WTC11 (cell line): ENCODE data around the gene FSTL4. TPM values are rescaled to one million over a fixed set of nuclear protein-coding genes. Genes with fewer than 3 reads are reported as not detected.

ENCODE experiments used
- ATAC-seq: fragments of 200-7000 bp; cut with Tn5 transposase; 2 replicates; pipeline ENCODE4 v1.10.0; 2021; ENCODE audit warnings: mild to moderate bottlenecking, moderate library complexity
- CTCF ChIA-PET: fragments of 300-600 bp; sonication (Branson Sonifier 250); formaldehyde crosslinking; loops from one replicate; lab custom pipeline; 2021; ENCODE audit warnings: antibody characterized with exemption; lab: Charles Lee
- POLR2A ChIA-PET: fragments of 350-600 bp; sonication (Branson Sonifier 250); formaldehyde crosslinking; loops from one replicate; lab custom pipeline; 2021; ENCODE audit warnings: antibody characterized with exemption; lab: Charles Lee
- DNase-seq: peaks from one replicate; pipeline ENCODE4 v3.0.0; 2021; ENCODE audit warnings: low spot score
- H3K27ac Mint-ChIP-seq: 2 replicates; pipeline ENCODE4 v1.8.0; 2021; ENCODE audit warnings: mixed read lengths
- H3K27me3 Mint-ChIP-seq: 2 replicates; pipeline ENCODE4 v1.8.0; 2021; ENCODE audit warnings: low read depth, mild to moderate bottlenecking, moderate library complexity, mixed read lengths
- H3K36me3 Mint-ChIP-seq: 2 replicates; pipeline ENCODE4 v1.8.0; 2021; ENCODE audit warnings: mixed read lengths
- H3K4me1 Mint-ChIP-seq: 2 replicates; pipeline ENCODE4 v1.8.0; 2022; ENCODE audit warnings: mixed read lengths
- H3K4me3 Mint-ChIP-seq: 2 replicates; pipeline ENCODE4 v1.8.0; 2021; ENCODE audit warnings: mild to moderate bottlenecking, moderate library complexity, mixed read lengths
- H3K9me3 Mint-ChIP-seq: 2 replicates; pipeline ENCODE4 v1.8.0; 2021; ENCODE audit warnings: mixed read lengths
- ESRRA ChIP-seq: sonication (generic); formaldehyde crosslinking; IDR thresholded peaks from 2 replicates; pipeline ENCODE4 v1.8.1; 2022; ENCODE audit warnings: mild to moderate bottlenecking, missing genetic modification reagents, borderline replicate concordance
- FOXJ3 ChIP-seq: sonication (generic); formaldehyde crosslinking; IDR thresholded peaks from 2 replicates; pipeline ENCODE4 v1.9.0; 2021; ENCODE audit warnings: missing genetic modification reagents, mild to moderate bottlenecking, borderline replicate concordance
- FOXP4 ChIP-seq: sonication (generic); formaldehyde crosslinking; IDR thresholded peaks from 2 replicates; pipeline ENCODE4 v1.8.0; 2022; ENCODE audit warnings: mild to moderate bottlenecking, missing genetic modification reagents
- GABPB1 ChIP-seq: sonication (generic); formaldehyde crosslinking; IDR thresholded peaks from 2 replicates; pipeline ENCODE4 v1.8.1; 2023; ENCODE audit warnings: mild to moderate bottlenecking, missing genetic modification reagents
- HMGA2 ChIP-seq: fragments of 250-450 bp; sonication (Bioruptor Pico); IDR thresholded peaks from 2 replicates; pipeline ENCODE4 v1.4.0; 2021; ENCODE audit warnings: mild to moderate bottlenecking, moderate library complexity
- JUN ChIP-seq: sonication (generic); formaldehyde crosslinking; IDR thresholded peaks from 2 replicates; pipeline ENCODE4 v1.8.0; 2023; ENCODE audit warnings: mild to moderate bottlenecking, missing genetic modification reagents
- MLX ChIP-seq: sonication (generic); formaldehyde crosslinking; IDR thresholded peaks from 2 replicates; pipeline ENCODE4 v1.8.1; 2023; ENCODE audit warnings: mild to moderate bottlenecking, missing genetic modification reagents, moderate library complexity
- MXD4 ChIP-seq: fragments of 250-450 bp; sonication (Bioruptor Pico); IDR thresholded peaks from 2 replicates; pipeline ENCODE4 v1.8.0; 2021; ENCODE audit warnings: mild to moderate bottlenecking, moderate library complexity, borderline replicate concordance
- NR2C2 ChIP-seq: sonication (generic); formaldehyde crosslinking; IDR thresholded peaks from 2 replicates; pipeline ENCODE4 v1.8.0; 2022; ENCODE audit warnings: mild to moderate bottlenecking, missing genetic modification reagents
- PRDM15 ChIP-seq: sonication (generic); formaldehyde crosslinking; IDR thresholded peaks from 2 replicates; pipeline ENCODE4 v1.8.0; 2022; ENCODE audit warnings: missing genetic modification reagents
- SOX15 ChIP-seq: fragments of 250-450 bp; sonication (Bioruptor Pico); IDR thresholded peaks from 2 replicates; pipeline ENCODE4 v1.9.0; 2021; ENCODE audit warnings: mild to moderate bottlenecking
- SP1 ChIP-seq: sonication (generic); formaldehyde crosslinking; conservative IDR thresholded peaks from 2 replicates; pipeline ENCODE4 v1.8.1; 2022; ENCODE audit warnings: missing genetic modification reagents
- TCF7 ChIP-seq: sonication (generic); formaldehyde crosslinking; IDR thresholded peaks from 2 replicates; pipeline ENCODE4 v1.8.0; 2022; ENCODE audit warnings: mild to moderate bottlenecking, low read depth, missing genetic modification reagents, moderate library complexity
- USF2 ChIP-seq: sonication (generic); formaldehyde crosslinking; IDR thresholded peaks from 2 replicates; pipeline ENCODE4 v1.8.1; 2023; ENCODE audit warnings: mild to moderate bottlenecking, missing genetic modification reagents, moderate library complexity
- ZNF232 ChIP-seq: sonication (generic); formaldehyde crosslinking; IDR thresholded peaks from 2 replicates; pipeline ENCODE4 v1.8.0; 2022; ENCODE audit warnings: mild to moderate bottlenecking, missing genetic modification reagents
- ZNF317 ChIP-seq: sonication (generic); formaldehyde crosslinking; IDR thresholded peaks from 2 replicates; pipeline ENCODE4 v1.8.1; 2023; ENCODE audit warnings: low read depth, mild to moderate bottlenecking, moderate library complexity, missing genetic modification reagents, borderline replicate concordance
- ZNF396 ChIP-seq: fragments of 250-450 bp; sonication (Bioruptor Pico); IDR thresholded peaks from 2 replicates; pipeline ENCODE4 v1.8.0; 2021; ENCODE audit warnings: mild to moderate bottlenecking, moderate library complexity, borderline replicate concordance
- total RNA-seq: library from RNA; stranded (reverse); gene quantifications from 3 replicates; pipeline ENCODE4 v1.2.3, GENCODE V29; 2021

Gene FSTL4
- total RNA-seq, 1 experiment from 2014 or later = 6.1 TPM

- TF ChIP-seq FOXP4 (CRISPR knock-in tag) = no peak
These were observed 88.3 kb downstream of the FSTL4 start (continued) for GRCh38 chr5:133523961-133524586.

GRCh38 chr5:133523013-133523658 is 89.2 kb downstream of the FSTL4 start:
- no peak for DNase-seq
- no peaks in the 10 kb centered on the region for H3K36me3 Mint-ChIP-seq
- no peak overlapping the region; the same call in 1 of the 2 replicates for H3K4me3 Mint-ChIP-seq
- H3K4me1 Mint-ChIP-seq = peaks cover 23% of the 10 kb centered on the region
- no peaks in the 10 kb centered on the region; the same call in 1 of the 2 replicates for H3K27me3 Mint-ChIP-seq
- CTCF ChIA-PET = no interaction called here
- no peak for TF ChIP-seq MXD4
- TF ChIP-seq TCF7 (CRISPR knock-in tag) = no peak
- no peak for TF ChIP-seq ZNF317 (CRISPR knock-in tag)
- no peak for TF ChIP-seq NR2C2 (CRISPR knock-in tag)
- TF ChIP-seq FOXJ3 (CRISPR knock-in tag) = no peak
- no peak for TF ChIP-seq JUN (CRISPR knock-in tag)
- no peak for TF ChIP-seq MLX (CRISPR knock-in tag)
- TF ChIP-seq HMGA2 (CRISPR knock-in tag) = no peak
- no peak for TF ChIP-seq USF2 (CRISPR knock-in tag)
- no peak for TF ChIP-seq ZNF232 (CRISPR knock-in tag)
- no peak for TF ChIP-seq PRDM15 (CRISPR knock-in tag)
- no peak for TF ChIP-seq GABPB1
- no peak for TF ChIP-seq SOX15 (CRISPR knock-in tag)
- TF ChIP-seq ZNF396 (CRISPR knock-in tag) = no peak
- no peak for TF ChIP-seq ESRRA (CRISPR knock-in tag)
- no peak for TF ChIP-seq SP1 (CRISPR knock-in tag)
- TF ChIP-seq, all 79 proteins: peak for 0
- POLR2A ChIA-PET = no interaction called here
- no peaks in the 10 kb centered on the region for H3K9me3 Mint-ChIP-seq
- no peak for ATAC-seq
- no peak overlapping the region for H3K27ac Mint-ChIP-seq
